GM19372 (cell line): ENCODE data around the gene NXF1.
"Not testable (repeated sequence)": the region's sequence is repeated elsewhere in the genome, so short reads cannot be mapped to it uniquely, and the experiment has no call there.

ENCODE experiments used
- ATAC-seq: cut with Tn5 transposase; IDR thresholded peaks from one replicate; pipeline ENCODE4 v1.9.1; 2021; ENCODE audit warnings: mild to moderate bottlenecking, low read depth, moderate library complexity; ENCODE audit not compliant: unreplicated experiment

Gene NXF1

GRCh38 chr11:62788991-62789390 lies 16.2 kb downstream of the NXF1 start:
- no peak for ATAC-seq

GRCh38 chr11:62787005-62787759 lies 18.1 kb downstream of the NXF1 start, which contains the start of gene TMEM179B:
TMEM179B (plus strand) TSS chr11:62787402; CDS start chr11:62787432, 30 bp downstream.
- ATAC-seq = peak; percentile 59

- peak; percentile 66 for ATAC-seq
These were observed 18.8 kb downstream of the NXF1 start for GRCh38 chr11:62786318-62787004.

GRCh38 chr11:62782753-62783152 lies 22.5 kb downstream of the NXF1 start:
- ATAC-seq = no peak

- ATAC-seq = no peak
These were observed 26.8 kb downstream of the NXF1 start for GRCh38 chr11:62778441-62778840.

GRCh38 chr11:62777389-62777788 lies 27.9 kb downstream of the NXF1 start:
- ATAC-seq = no peak

GRCh38 chr11:62775646-62776045 lies 29.6 kb downstream of the NXF1 start:
- no peak for ATAC-seq

GRCh38 chr11:62774407-62774806 lies 30.8 kb downstream of the NXF1 start:
- no peak for ATAC-seq

- peak; percentile 79 for ATAC-seq
These were observed 33.9 kb downstream of the NXF1 start, which contains the start of gene TAF6L for GRCh38 chr11:62771144-62772021. TAF6L (plus strand) TSS chr11:62771396; CDS start chr11:62775784, 4,388 bp downstream.

- ATAC-seq = peak; percentile 2
These were observed 34.5 kb downstream of the NXF1 start for GRCh38 chr11:62770778-62771143.

- not testable (repeated sequence) for ATAC-seq
These were observed 44.4 kb downstream of the NXF1 start for GRCh38 chr11:62760867-62761227.

- ATAC-seq = no peak
These were observed 47.1 kb downstream of the NXF1 start for GRCh38 chr11:62757846-62758788.

- ATAC-seq = no peak
These were observed 50.1 kb downstream of the NXF1 start for GRCh38 chr11:62755086-62755615.

GRCh38 chr11:62753736-62754603 lies 51.3 kb downstream of the NXF1 start, which contains the start of gene ZBTB3:
ZBTB3 (minus strand) TSS chr11:62754160; CDS start chr11:62753664, 496 bp downstream.
- ATAC-seq = peak; percentile 97

- no peak for ATAC-seq
These were observed 52.1 kb downstream of the NXF1 start for GRCh38 chr11:62752994-62753735.

- no peak for ATAC-seq
These were observed 53.0 kb downstream of the NXF1 start for GRCh38 chr11:62752177-62752785.

- not testable (repeated sequence) for ATAC-seq
These were observed 55.3 kb downstream of the NXF1 start for GRCh38 chr11:62749931-62750330.
